CD14-positive monocyte (primary cell): ENCODE measurements around the gene OR2V1. TPM values are rescaled to one million over a fixed set of nuclear protein-coding genes. Genes with fewer than 3 reads are reported as not detected.
A peak's percentile ranks its signal among the peaks of the same experiment; 100 is the strongest.

Experiments
- DNase-seq, 3 donors: peaks; one replicate each; pipeline ENCODE4 v3.0.0-alpha.2; 2011 to 2022
- H2AFZ ChIP-seq: 2 replicates; pipeline ENCODE4 v1.6.0; 2012; ENCODE audit warnings: mild to moderate bottlenecking, low read depth, low read length, inconsistent platforms; ENCODE audit not compliant: insufficient read depth, poor library complexity, severe bottlenecking
- H3K27ac ChIP-seq, 2 donors: 1 replicate in 1 of 2; 2 replicates in 1 of 2; pipeline ENCODE4 v1.5.1; 2012 to 2013; ENCODE audit warnings: low read length in 2 of 2, control low read depth in 1 of 2, inconsistent platforms in 1 of 2, low read depth in 1 of 2, mild to moderate bottlenecking in 1 of 2
- H3K27me3 ChIP-seq, 2 donors: one replicate each; pipeline versions ENCODE4 v1.6.0 to v1.6.1; 2011 to 2013; ENCODE audit warnings: low read length in 2 of 2; ENCODE audit not compliant: control insufficient read depth in 2 of 2, insufficient read depth in 2 of 2
- H3K36me3 ChIP-seq, 2 donors: replicated peaks in 1 of 2; 1 replicate in 1 of 2; 2 replicates in 1 of 2; pipeline versions ENCODE4 v1.5.1 to v1.6.1; 2012 to 2013; ENCODE audit warnings: low read length in 2 of 2, control low read depth in 1 of 2, inconsistent platforms in 1 of 2, mild to moderate bottlenecking in 1 of 2; ENCODE audit not compliant: insufficient read depth in 2 of 2, control insufficient read depth in 1 of 2
- H3K4me1 ChIP-seq, 2 donors: 1 replicate in 1 of 2; 2 replicates in 1 of 2; pipeline versions ENCODE4 v1.5.1 to v1.6.1; 2012 to 2013; ENCODE audit warnings: low read length in 2 of 2, control low read depth in 1 of 2, inconsistent platforms in 1 of 2, mild to moderate bottlenecking in 1 of 2, moderate library complexity in 1 of 2; ENCODE audit not compliant: insufficient read depth in 2 of 2, control insufficient read depth in 1 of 2
- H3K4me2 ChIP-seq: replicated peaks from 2 replicates; pipeline ENCODE3; 2012; ENCODE audit warnings: low read length, moderate library complexity, mild to moderate bottlenecking; ENCODE audit not compliant: poor library complexity, severe bottlenecking; ENCODE audit errors: extremely low read depth
- H3K4me3 ChIP-seq, 3 experiments: fragments of 200-600 bp in 1 of 3; sonication (generic) in 1 of 3; replicated peaks in 1 of 3; 1 replicate in 2 of 3; 2 replicates in 1 of 3; pipeline ENCODE4 v1.5.1; 2011 to 2013; ENCODE audit warnings: low read length in 3 of 3, mild to moderate bottlenecking in 3 of 3, control low read depth in 2 of 3, low read depth in 2 of 3, inconsistent platforms in 1 of 3, moderate library complexity in 1 of 3
- H3K79me2 ChIP-seq: 2 replicates; pipeline ENCODE4 v1.6.0; 2012; ENCODE audit warnings: mild to moderate bottlenecking, control low read depth, inconsistent platforms, low read length, moderate library complexity; ENCODE audit not compliant: insufficient read depth
- H3K9ac ChIP-seq: 2 replicates; pipeline ENCODE4 v1.6.0; 2017; ENCODE audit warnings: low read length, mild to moderate bottlenecking; ENCODE audit not compliant: insufficient read depth, poor library complexity, severe bottlenecking
- H3K9me3 ChIP-seq, 2 donors: replicated peaks in 1 of 2; 1 replicate in 1 of 2; 2 replicates in 1 of 2; pipeline versions ENCODE4 v1.5.1 to v1.6.1; 2012 to 2013; ENCODE audit warnings: low read length in 2 of 2, control low read depth in 1 of 2; ENCODE audit not compliant: control insufficient read depth in 1 of 2, insufficient read depth in 1 of 2
- H4K20me1 ChIP-seq: 2 replicates; pipeline ENCODE4 v1.6.0; 2012; ENCODE audit warnings: mild to moderate bottlenecking, low read length, control low read depth, moderate library complexity; ENCODE audit not compliant: insufficient read depth
- H3K27ac Mint-ChIP-seq, 7 donors: one replicate each; pipeline ENCODE4 v1.8.0; 2020; ENCODE audit warnings: mild to moderate bottlenecking in 7 of 7, mixed read lengths in 7 of 7, moderate library complexity in 6 of 7, inconsistent platforms in 2 of 7
- H3K27me3 Mint-ChIP-seq, 3 donors: one replicate each; pipeline ENCODE4 v1.8.0; 2021 to 2022; ENCODE audit warnings: low read depth in 3 of 3, mild to moderate bottlenecking in 3 of 3, mixed read lengths in 3 of 3, moderate library complexity in 3 of 3, inconsistent platforms in 1 of 3
- H3K36me3 Mint-ChIP-seq, 2 donors: one replicate each; pipeline ENCODE4 v1.8.0; 2020; ENCODE audit warnings: mixed read lengths in 2 of 2, inconsistent platforms in 1 of 2, mild to moderate bottlenecking in 1 of 2
- H3K4me1 Mint-ChIP-seq: one replicate; pipeline ENCODE4 v1.8.0; 2020; ENCODE audit warnings: mild to moderate bottlenecking, mixed read lengths
- H3K4me3 Mint-ChIP-seq, 2 donors: one replicate each; pipeline ENCODE4 v1.8.0; 2020; ENCODE audit warnings: mild to moderate bottlenecking in 2 of 2, mixed read lengths in 2 of 2, moderate library complexity in 1 of 2
- H3K9me3 Mint-ChIP-seq, 7 donors: one replicate each; pipeline ENCODE4 v1.8.0; 2020 to 2022; ENCODE audit warnings: mixed read lengths in 7 of 7, mild to moderate bottlenecking in 6 of 7, moderate library complexity in 6 of 7, inconsistent platforms in 2 of 7
- WGBS: methylation state at CpG from one replicate; pipeline ENCODE4 v1.1.5; 2013; ENCODE audit warnings: missing lambda C conversion rate; ENCODE audit not compliant: insufficient coverage; 5-methylcytosine and 5-hydroxymethylcytosine counted together
- intact Hi-C, 2 donors: fragments of 100-400 bp; cut with micrococcal nuclease; formaldehyde crosslinking; loops; one replicate each; pipeline versions ENCODE4 v1.15.0 to v1.15.1; 2023
- polyA plus RNA-seq, 3 donors: library from polyadenylated mRNA; depleted of rRNA in 1 of 3; unstranded in 2 of 3; stranded (reverse) in 1 of 3; fragments of 300-500 nt in 2 of 3; fragments of >200 nt in 1 of 3; fragmentation: Illumina TruSeq in 2 of 3; gene quantifications; 1 replicate in 2 of 3; 2 replicates in 1 of 3; pipeline ENCODE4 v1.2.3, GENCODE V29; 2012 to 2021
- TF ChIP-seq, protein P1 (sequence below): fragments of 200-600 bp; IDR thresholded peaks from one replicate; pipeline ENCODE4 v1.8.0; 2022; ENCODE audit warnings: antibody characterized with exemption, mild to moderate bottlenecking

Gene OR2V1
- polyA plus RNA-seq, 3 donors, result not detected

DNA sequence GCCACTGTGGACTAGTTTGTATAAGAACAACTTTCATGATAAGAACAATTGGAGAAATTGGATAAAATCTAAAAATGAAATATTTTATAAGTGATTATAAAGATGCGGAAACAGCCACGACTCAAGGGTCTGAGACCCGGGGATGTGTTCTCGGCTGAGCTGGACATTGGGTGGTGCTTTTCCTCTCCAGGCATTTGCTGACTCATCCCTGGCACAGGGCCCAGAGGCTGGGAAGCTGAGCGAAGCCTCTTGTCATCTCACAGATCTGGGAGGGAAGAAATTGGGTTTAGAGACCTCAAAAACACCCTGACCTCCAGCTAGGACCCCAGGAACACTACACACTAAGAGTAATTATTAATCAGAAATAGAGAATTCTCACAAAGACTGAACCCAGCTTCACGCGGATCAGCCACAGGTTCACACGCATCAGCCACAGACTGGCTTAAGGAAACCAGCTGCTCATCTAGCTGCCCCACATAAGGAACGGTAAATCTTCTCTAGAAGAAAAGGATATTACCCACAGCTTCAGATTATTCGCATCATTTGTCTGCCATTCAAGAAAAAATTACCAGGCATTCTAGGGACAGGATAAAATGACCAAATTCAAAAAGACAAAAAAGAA, 2.8 kb upstream of the OR2V1 start:
- intact Hi-C loops, result no loop called here
- H3K36me3 ChIP-seq, result no peaks in the 10 kb centered on the region
- no peaks in the 10 kb centered on the region for H4K20me1 ChIP-seq
- Mint-ChIP-seq H3K9me3 (peaks cover 0 to 19% (median 9%) of the 10 kb centered on the region in 7 donors), H3K4me1 (peaks cover 7% of the 10 kb centered on the region), H3K4me3 (no peak overlapping the region), H3K27ac (no peak overlapping the region), H3K36me3 (no peaks in the 10 kb centered on the region), H3K27me3 (peaks cover 13 to 40% (median 32%) of the 10 kb centered on the region in 3 donors)
- H3K4me2 ChIP-seq, result no peak overlapping the region
- H3K9me3 ChIP-seq, result peaks cover 0 to 15% of the 10 kb centered on the region in 2 donors
- peak in 2 of 3 donors; percentile 12 to 15 for DNase-seq
- peaks cover 0 to 4% of the 10 kb centered on the region in 2 donors for H3K4me1 ChIP-seq
- no peak overlapping the region for H3K9ac ChIP-seq
- H3K27ac ChIP-seq, result no peak overlapping the region
- no peak overlapping the region for H2AFZ ChIP-seq
- peaks cover 0 to 5% of the 10 kb centered on the region in 2 donors for H3K27me3 ChIP-seq
- WGBS, result 50% methylated on average over 7 of the region's 10 CpGs
- TF ChIP-seq, protein P1, sequence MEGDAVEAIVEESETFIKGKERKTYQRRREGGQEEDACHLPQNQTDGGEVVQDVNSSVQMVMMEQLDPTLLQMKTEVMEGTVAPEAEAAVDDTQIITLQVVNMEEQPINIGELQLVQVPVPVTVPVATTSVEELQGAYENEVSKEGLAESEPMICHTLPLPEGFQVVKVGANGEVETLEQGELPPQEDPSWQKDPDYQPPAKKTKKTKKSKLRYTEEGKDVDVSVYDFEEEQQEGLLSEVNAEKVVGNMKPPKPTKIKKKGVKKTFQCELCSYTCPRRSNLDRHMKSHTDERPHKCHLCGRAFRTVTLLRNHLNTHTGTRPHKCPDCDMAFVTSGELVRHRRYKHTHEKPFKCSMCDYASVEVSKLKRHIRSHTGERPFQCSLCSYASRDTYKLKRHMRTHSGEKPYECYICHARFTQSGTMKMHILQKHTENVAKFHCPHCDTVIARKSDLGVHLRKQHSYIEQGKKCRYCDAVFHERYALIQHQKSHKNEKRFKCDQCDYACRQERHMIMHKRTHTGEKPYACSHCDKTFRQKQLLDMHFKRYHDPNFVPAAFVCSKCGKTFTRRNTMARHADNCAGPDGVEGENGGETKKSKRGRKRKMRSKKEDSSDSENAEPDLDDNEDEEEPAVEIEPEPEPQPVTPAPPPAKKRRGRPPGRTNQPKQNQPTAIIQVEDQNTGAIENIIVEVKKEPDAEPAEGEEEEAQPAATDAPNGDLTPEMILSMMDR, result no peak
- no peak overlapping the region for H3K4me3 ChIP-seq
- no peaks in the 10 kb centered on the region for H3K79me2 ChIP-seq

DNA sequence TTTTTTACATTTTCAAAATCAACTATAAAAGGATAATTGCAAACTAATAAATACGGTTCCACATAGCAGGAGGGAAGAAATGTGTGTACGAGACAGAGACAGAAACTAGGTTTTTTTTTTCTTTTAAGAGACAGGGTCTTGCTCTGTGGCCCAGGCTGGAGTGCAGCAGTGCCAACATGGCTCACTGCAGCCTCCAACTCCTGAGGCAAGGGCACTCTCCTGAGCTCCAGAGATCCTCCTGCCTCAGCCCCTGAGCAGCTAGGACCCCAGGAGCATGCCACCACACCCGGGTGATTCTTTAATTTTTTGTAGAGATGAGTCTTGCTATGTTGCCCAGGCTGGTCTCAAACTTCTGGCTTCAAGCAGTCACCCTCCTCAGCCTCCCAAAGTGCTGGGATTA, 2.1 kb upstream of the OR2V1 start:
- no peaks in the 10 kb centered on the region for H3K36me3 ChIP-seq

More for the DNA sequence above, 2.1 kb upstream of the OR2V1 start:
- H2AFZ ChIP-seq, result no peak overlapping the region
- Mint-ChIP-seq H3K9me3 (peaks cover 0 to 17% (median 9%) of the 10 kb centered on the region in 7 donors), H3K27me3 (peaks cover 13 to 39% (median 33%) of the 10 kb centered on the region in 3 donors), H3K36me3 (no peaks in the 10 kb centered on the region), H3K27ac (no peak overlapping the region), H3K4me3 (no peak overlapping the region), H3K4me1 (peaks cover 7% of the 10 kb centered on the region)
- DNase-seq, result no peak
- intact Hi-C loops, result no loop called here
- H4K20me1 ChIP-seq, result no peaks in the 10 kb centered on the region
- no CpG with 5 or more reads among the region's 3 CpGs for WGBS
- no peak overlapping the region for H3K27ac ChIP-seq
- H3K4me3 ChIP-seq, result no peak overlapping the region
- no peaks in the 10 kb centered on the region for H3K79me2 ChIP-seq
- H3K27me3 ChIP-seq, result peaks cover 0 to 5% of the 10 kb centered on the region in 2 donors
- peaks cover 0 to 9% of the 10 kb centered on the region in 2 donors for H3K9me3 ChIP-seq
- no peak overlapping the region for H3K4me2 ChIP-seq
- TF ChIP-seq, protein P1, result no peak
- H3K4me1 ChIP-seq, result peaks cover 0 to 4% of the 10 kb centered on the region in 2 donors
- H3K9ac ChIP-seq, result no peak overlapping the region
